Right lobe of liver (tissue), 4 donors: Measurements from ENCODE around the gene PCGF1.

Source experiments
- CTCF ChIP-seq, 4 donors: fragments of 200-600 bp in 3 of 4; fragments of 450-650 bp in 1 of 4; IDR thresholded peaks; one replicate each; pipeline versions ENCODE4 v1.5.1 to v1.8.0; 2016 to 2022; ENCODE audit warnings: antibody characterized with exemption in 4 of 4, mild to moderate bottlenecking in 2 of 4
- POLR2A ChIP-seq: fragments of 450-650 bp; IDR thresholded peaks from one replicate; pipeline ENCODE4 v1.6.1; 2017; ENCODE audit warnings: antibody characterized with exemption, mild to moderate bottlenecking
- donor health status: DM: no; HTN: no; CAD: no.
- donor health status: DM: no; HTN: no; CAD: no.
- donor health status: DM: no; HTN: yes; CAD: no.

- no peak for TF ChIP-seq CTCF (IDR thresholded peaks at IDR 0.05)
- no peak for TF ChIP-seq POLR2A
These were observed 26.9 kb upstream of the PCGF1 start for GRCh38 chr2:74534411-74534810.
